ENCODE measurements around the gene UCP2. TPM values are rescaled to one million over a fixed set of nuclear protein-coding genes. Genes with fewer than 3 reads are reported as not detected.

Gene UCP2
- total and polyA plus RNA-seq, 5 experiments from 2014 or later: 388 to 1,325 (median 998) TPM

DNA sequence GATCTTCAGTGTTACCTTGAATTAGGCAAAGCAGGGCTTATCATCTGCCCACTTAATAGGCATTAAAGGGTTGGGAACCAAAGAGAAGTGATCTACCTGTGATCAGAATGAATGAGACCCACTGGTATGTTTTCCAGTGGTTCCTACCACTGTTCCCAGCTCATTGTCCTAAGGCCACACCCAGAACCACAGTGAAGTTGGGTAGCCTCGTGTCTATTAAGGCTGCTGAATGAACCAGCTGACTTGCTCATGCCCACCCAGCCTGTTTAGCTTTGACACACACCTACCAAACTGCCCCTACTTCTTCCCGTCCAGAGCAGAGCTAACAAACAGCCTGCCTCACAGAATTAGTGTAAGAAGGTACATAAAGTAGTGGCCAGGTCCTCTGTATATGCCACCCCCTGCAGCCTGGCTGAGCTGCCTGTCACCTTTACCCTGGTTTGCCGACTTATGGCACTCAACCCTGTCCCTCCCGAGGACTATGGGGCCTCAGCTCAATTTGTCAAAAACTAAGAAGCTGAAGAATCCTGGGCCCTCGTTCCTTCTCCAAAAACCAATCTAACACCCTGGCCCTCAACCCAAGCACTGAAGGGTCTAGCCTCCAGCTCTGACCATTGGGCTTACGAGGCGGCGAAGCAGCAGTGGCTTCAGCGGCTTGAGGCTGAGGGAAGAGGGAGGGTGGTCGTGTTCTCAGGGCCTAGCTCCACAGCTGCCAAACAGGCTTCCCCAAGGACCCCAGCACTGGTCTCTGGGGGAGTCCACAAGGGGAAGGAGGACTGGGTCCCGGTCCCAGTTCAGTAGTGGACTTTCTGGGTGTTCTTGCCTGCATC lies 9.8 kb downstream of the UCP2 start:
- Mint-ChIP-seq H3K4me3 (peak overlapping the region; percentile 12 to 95 (median 57)), H3K27me3 (no peaks in the 10 kb centered on the region), H3K36me3 (peaks cover 0 to 41% (median 31%) of the 10 kb centered on the region in 3 donors), H3K9me3 (no peaks in the 10 kb centered on the region), H3K27ac (peak overlapping the region; percentile 94 to 100 (median 98)), H3K4me1 (peaks cover 65 to 100% (median 98%) of the 10 kb centered on the region in 4 donors)
- DNase-seq (no peak), ATAC-seq (peak in 1 of 2 donors; percentile 1)
- POLR2A ChIA-PET: interaction anchor here (0.6 to 24.6 kb wide), 10 partner anchors 9 to 260 kb away, joined by 3 to 1033 read pairs (median 6); partner anchors contain the start of genes C2CD3, PPME1, UCP2 and UCP3

DNA sequence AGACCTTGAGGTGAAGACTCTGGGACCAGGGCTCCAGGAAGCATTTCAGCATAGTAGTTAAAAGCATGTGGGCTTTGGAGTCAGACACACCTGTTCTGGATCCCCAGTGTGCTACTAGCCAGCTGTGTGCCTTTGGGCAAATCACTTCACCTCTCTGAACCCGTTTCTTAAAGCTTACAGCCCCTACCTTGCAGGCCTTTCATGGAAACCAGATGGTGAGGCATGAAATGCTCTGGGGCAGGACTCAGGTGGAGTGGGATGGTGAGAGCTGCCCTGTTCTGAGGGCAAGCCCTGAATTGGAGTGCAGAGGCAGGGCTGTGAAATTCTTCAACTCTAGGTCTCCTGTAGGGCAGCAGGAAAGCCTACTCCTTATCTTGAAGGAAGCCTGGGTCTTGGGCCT lies 10.5 kb downstream of the UCP2 start:
- Mint-ChIP-seq H3K27me3 (no peaks in the 10 kb centered on the region), H3K4me1 (peaks cover 61 to 100% (median 97%) of the 10 kb centered on the region in 4 donors), H3K36me3 (peaks cover 0 to 35% (median 26%) of the 10 kb centered on the region in 3 donors), H3K9me3 (no peaks in the 10 kb centered on the region), H3K27ac (peak overlapping the region; percentile 94 to 100 (median 98)), H3K4me3 (peak overlapping the region in 5 of 10 donors; percentile 19 to 95 (median 26))
- DNase-seq (peak in 1 of 10 donors; percentile 32), ATAC-seq (no peak)
- POLR2A ChIA-PET: interaction anchor here (1.1 to 24.6 kb wide), 7 partner anchors 8 to 199 kb away, joined by 3 to 1033 read pairs (median 81); partner anchors contain the start of genes C2CD3, PPME1, UCP2 and UCP3

DNA sequence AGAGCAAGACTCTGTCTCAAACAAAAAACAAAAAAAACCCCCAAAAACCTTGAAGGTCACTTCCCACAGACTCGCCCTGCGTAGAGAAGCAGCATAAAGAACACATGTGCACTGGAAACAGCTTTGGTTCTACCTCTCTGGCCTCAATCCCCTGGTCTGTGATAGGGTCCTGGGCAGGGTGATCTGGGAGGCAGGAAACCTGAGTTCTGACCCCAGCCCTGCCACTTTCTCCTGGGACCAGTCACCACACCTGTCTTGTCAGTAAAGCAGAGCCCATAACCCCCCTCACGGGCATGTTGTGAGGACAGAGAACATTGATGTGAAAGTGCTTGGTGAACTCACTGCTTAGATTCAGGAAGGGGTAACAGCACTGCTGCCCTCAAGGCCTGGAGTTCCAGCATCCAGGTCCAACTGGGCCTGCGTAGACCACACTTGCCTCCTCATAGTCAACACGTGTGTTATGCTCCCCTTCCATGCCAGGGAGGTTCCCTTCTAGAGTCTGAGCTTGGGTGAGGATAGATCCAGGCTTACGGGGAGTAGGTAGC lies 11.4 kb downstream of the UCP2 start:
- H3K36me3 Mint-ChIP-seq: peaks cover 0 to 25% (median 17%) of the 10 kb centered on the region in 3 donors
- H3K27me3 Mint-ChIP-seq: no peaks in the 10 kb centered on the region
- no peaks in the 10 kb centered on the region for H3K9me3 Mint-ChIP-seq
- DNase-seq (peak in 1 of 10 donors; percentile 37), ATAC-seq (peak in 1 of 2 donors; percentile 3)
- H3K27ac Mint-ChIP-seq: peak overlapping the region; percentile 94 to 100 (median 98)
- peaks cover 56 to 92% (median 87%) of the 10 kb centered on the region in 4 donors for H3K4me1 Mint-ChIP-seq
- POLR2A ChIA-PET: interaction anchor here (0.8 to 24.6 kb wide), 7 partner anchors 11 to 118 kb away, joined by 3 to 1033 read pairs (median 81); partner anchors contain the start of genes UCP2 and UCP3
- H3K4me3 Mint-ChIP-seq: peak overlapping the region in 8 of 10 donors; percentile 2 to 95 (median 52)

DNA sequence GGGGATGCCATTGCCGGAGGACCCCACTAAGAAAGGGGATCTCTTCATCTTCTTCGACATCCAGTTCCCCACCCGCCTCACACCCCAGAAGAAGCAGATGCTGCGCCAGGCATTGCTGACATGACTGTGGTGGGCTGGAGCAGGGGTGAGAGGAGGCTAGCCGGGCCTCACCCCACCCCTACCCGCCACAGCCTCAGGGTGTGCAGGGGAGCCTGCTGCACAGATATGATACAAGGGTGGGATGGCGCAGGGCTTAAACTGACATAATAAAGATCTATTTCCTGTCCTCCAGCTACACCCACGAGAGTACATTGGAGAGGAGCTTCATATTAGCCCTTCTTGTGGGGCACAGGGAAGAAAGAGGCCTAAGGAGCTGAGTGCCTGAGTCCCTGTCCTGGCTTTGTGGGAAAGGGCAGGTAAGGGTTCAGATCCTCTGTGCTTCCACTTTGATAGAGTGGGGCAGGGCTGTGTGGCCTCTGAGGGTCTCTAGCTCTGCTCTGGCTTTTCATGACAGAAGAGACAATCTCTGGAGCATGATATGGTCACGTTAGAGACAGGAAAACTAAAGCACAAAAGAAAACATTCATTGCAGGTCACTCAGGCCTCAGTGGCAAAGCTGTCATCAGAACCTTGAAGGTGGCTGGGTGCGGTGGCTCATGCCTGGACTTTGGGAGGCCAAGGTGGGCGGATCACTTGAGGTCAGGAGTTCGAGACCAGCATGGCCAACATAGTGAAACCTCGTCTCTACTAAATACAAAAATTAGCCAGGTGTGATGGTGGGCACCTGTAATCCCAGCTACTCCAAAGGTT lies 12.4 kb downstream of the UCP2 start:
- Mint-ChIP-seq H3K27me3 (no peaks in the 10 kb centered on the region), H3K4me1 (peaks cover 50 to 91% (median 81%) of the 10 kb centered on the region in 4 donors), H3K27ac (peak overlapping the region; percentile 94 to 100 (median 98)), H3K36me3 (peaks cover 0 to 15% (median 8%) of the 10 kb centered on the region in 3 donors), H3K9me3 (no peaks in the 10 kb centered on the region), H3K4me3 (peak overlapping the region; percentile 29 to 85 (median 62))
- POLR2A ChIA-PET: interaction anchor here (0.6 to 24.6 kb wide), 10 partner anchors 12 to 218 kb away, joined by 3 to 1033 read pairs (median 6); partner anchors contain the start of genes UCP2 and UCP3
- ATAC-seq: peak; percentile 31 to 71
- peak; percentile 36 to 82 (median 61) for DNase-seq

DNA sequence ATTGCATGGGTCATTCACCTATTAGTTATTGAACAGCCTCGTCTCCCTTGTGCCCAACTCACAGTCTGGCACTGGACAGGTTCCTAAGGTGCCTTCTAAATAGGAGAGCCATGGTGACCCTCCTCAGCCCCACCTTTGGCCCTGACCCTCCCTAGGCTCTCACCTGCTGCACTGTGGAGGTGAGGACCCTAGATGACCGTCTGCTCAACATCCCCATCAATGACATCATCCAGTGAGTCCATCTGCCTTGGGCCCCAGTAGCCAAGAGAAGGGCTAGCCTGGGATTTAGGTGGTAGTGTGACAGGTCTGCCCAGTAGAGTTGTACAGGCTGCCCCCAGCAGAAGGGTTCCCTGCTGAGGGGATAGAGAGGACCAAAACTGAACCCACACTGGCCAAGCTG lies 13.6 kb downstream of the UCP2 start:
- Mint-ChIP-seq H3K4me1 (peaks cover 42 to 89% (median 79%) of the 10 kb centered on the region in 4 donors), H3K9me3 (no peaks in the 10 kb centered on the region), H3K4me3 (peak overlapping the region in 9 of 10 donors; percentile 30 to 85 (median 63)), H3K36me3 (peaks cover 0 to 4% (median 0%) of the 10 kb centered on the region in 3 donors), H3K27me3 (no peaks in the 10 kb centered on the region), H3K27ac (peak overlapping the region; percentile 94 to 100 (median 98))
- ATAC-seq (no peak), DNase-seq (no peak)
- POLR2A ChIA-PET: interaction anchor here (1.1 to 24.6 kb wide), 6 partner anchors 13 to 190 kb away, joined by 3 to 1033 read pairs (median 266); partner anchors contain the start of genes UCP2 and UCP3

DNA sequence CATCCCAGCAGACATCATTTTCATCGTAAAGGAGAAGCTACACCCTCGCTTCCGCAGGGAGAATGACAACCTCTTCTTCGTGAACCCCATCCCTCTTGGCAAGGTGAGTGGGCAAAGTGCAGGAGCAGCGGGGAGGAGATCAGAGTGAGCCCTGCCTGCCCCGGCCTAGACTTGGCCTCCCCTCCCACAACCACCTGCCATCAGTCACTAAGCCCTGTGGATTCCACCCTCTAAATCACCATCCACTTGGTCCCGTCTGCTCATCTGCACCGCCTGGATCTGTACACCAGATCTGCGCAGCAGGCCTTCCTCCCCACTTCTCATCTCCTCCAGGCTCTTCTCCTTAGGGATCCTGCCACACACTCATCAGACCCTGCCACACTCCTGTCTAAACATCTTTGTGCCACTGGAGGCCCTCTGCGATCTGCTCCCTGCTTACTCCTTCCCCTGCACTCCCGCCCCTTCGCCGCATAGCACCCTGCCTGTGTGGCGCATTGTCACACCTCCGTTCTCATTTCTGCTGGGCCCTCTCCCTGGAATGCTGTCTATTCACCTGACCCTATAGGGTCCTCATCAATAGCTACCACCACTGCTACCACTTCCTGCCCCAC lies 14.2 kb downstream of the UCP2 start:
- Mint-ChIP-seq H3K27ac (peak overlapping the region; percentile 94 to 100 (median 98)), H3K4me1 (peaks cover 41 to 85% (median 76%) of the 10 kb centered on the region in 4 donors), H3K27me3 (no peaks in the 10 kb centered on the region), H3K36me3 (no peaks in the 10 kb centered on the region), H3K9me3 (no peaks in the 10 kb centered on the region), H3K4me3 (peak overlapping the region in 8 of 10 donors; percentile 30 to 85 (median 66))
- DNase-seq (no peak), ATAC-seq (peak in 1 of 2 donors; percentile 4)
- POLR2A ChIA-PET: interaction anchor here (1.1 to 24.6 kb wide), 6 partner anchors 11 to 67 kb away, joined by 3 to 1033 read pairs (median 266); partner anchors contain the start of genes UCP2 and UCP3

DNA sequence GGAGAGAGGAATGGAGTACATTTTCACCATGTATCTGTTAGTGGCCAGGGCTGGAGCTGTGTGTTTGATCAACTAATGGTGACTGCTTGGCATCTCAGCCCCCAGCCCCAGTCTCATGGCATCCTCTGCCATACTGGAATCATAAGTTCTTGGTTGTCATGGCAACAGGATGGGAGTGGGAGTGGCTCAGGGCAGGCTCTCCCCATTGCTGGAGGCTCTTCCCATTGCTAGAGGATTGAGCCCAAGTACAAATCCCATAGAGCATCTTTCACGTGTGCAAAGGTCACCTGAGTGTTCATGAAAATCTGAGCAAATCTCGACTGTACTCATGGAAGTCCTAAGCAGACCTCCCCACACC lies 16.9 kb downstream of the UCP2 start:
- Mint-ChIP-seq H3K4me3 (peak overlapping the region in 3 of 10 donors; percentile 12 to 26 (median 18)), H3K27ac (peak overlapping the region in 8 of 10 donors; percentile 39 to 87 (median 76)), H3K9me3 (no peaks in the 10 kb centered on the region), H3K27me3 (no peaks in the 10 kb centered on the region), H3K36me3 (no peaks in the 10 kb centered on the region), H3K4me1 (peaks cover 26 to 58% (median 49%) of the 10 kb centered on the region in 4 donors)
- ATAC-seq (no peak), DNase-seq (no peak)
- POLR2A ChIA-PET: interaction anchor here (2.6 to 24.6 kb wide), 6 partner anchors 16 to 64 kb away, joined by 11 to 1033 read pairs (median 266); partner anchors contain the start of genes UCP2 and UCP3

DNA sequence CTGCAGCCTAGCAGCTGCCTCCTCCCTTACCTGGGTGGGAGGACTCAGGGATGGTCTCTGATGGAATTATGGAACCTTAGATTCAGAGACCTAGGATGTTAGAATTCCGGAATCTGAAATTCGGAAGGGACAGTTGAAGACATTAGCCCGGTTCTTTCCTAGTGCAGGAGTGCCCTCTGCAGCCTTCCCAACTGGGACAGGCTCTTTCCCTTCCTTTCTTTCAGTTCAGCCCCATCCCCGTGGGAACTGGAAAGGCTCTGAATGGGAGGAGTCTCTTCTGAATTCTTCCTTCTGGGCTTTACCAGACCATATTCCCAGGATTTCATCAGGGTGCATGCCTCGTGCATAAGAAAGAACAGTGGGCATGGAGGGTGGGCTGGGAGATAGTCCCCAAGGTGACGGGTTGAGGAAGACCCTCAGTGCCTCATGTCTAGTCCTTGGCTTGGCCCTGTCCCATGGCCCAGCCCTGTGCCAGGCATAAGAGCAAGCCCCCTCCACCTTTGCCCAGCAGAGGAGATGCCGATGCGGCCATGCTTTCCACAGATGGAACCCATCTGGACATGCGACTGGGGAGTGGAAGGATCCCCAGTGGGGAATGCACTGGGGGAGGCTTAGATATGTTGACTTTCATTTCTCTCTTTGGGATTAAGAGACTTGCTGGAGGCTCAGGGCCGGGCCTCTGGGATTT lies 17.4 kb downstream of the UCP2 start:
- H3K27ac Mint-ChIP-seq: peak overlapping the region in 8 of 10 donors; percentile 15 to 94 (median 33)
- peak overlapping the region in 2 of 10 donors; percentile 60 to 64 for H3K4me3 Mint-ChIP-seq
- no peaks in the 10 kb centered on the region for H3K27me3 Mint-ChIP-seq
- peaks cover 25 to 53% (median 45%) of the 10 kb centered on the region in 4 donors for H3K4me1 Mint-ChIP-seq
- no peak for DNase-seq
- POLR2A ChIA-PET: interaction anchor here (0.7 to 19.8 kb wide), 10 partner anchors 7 to 68 kb away, joined by 4 to 534 read pairs (median 12); partner anchors contain the start of genes UCP2 and UCP3
- H3K36me3 Mint-ChIP-seq: no peaks in the 10 kb centered on the region
- H3K9me3 Mint-ChIP-seq: no peaks in the 10 kb centered on the region
- ATAC-seq: no peak

DNA sequence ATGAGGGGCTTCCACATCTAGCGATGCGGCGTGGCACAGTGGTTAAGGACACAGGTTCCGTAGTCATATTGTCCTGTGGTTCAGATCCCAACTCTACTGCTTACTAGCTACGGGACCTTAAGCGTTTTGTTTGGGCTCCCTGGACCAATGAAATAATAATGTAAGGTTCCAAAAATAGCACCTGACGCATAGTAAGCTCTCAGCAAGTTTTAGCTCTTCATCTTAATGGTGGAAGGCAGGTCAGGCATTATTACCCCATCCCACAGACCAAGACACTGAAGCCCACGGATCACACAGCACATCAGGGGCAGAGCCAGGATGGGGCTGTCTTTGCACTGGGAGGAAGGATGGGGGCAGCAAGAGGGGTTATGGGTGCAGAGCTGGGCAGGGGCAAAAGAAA lies 18.8 kb downstream of the UCP2 start:
- H3K9me3 Mint-ChIP-seq: no peaks in the 10 kb centered on the region
- H3K4me1 Mint-ChIP-seq: peaks cover 12 to 39% (median 31%) of the 10 kb centered on the region in 4 donors
- POLR2A ChIA-PET: interaction anchor here (0.6 to 13.0 kb wide), 13 partner anchors 9 to 91 kb away, joined by 3 to 534 read pairs (median 5); partner anchors contain the start of genes UCP2 and UCP3
- H3K27ac Mint-ChIP-seq: peak overlapping the region; percentile 7 to 95 (median 72)
- H3K36me3 Mint-ChIP-seq: no peaks in the 10 kb centered on the region
- no peak for ATAC-seq
- peak overlapping the region in 5 of 10 donors; percentile 20 to 72 (median 56) for H3K4me3 Mint-ChIP-seq
- DNase-seq: no peak
- H3K27me3 Mint-ChIP-seq: no peaks in the 10 kb centered on the region

DNA sequence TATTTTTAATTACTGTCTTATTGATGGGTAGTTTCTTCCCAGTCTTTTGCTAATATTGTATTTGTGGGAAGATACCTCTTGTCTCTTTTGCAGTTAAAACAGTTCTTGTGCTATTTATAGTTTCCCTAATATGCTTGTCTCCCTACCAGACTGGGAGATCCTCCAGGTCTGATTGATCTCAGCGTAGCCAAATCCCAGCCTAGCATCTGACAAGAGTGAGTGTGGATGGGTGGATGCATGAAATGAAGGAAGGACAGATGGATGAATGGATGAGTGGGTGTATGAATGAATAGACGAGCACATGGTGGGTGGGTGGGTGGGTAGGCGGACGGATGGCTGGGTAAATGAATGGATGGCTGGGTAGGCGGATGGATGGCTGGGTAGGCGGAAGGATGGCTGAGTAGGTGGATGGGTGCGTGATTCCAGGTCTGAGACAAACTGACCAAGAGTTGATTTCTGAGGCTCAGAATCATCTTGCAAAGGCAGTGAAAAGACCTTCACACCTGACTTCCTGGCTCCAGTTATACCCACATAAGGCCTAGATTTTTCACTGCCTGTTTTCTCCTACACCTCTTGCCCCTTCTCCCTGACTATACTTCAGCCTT lies 20.4 kb downstream of the UCP2 start:
- H3K36me3 Mint-ChIP-seq: no peaks in the 10 kb centered on the region
- DNase-seq (no peak), ATAC-seq (no peak)
- H3K4me3 Mint-ChIP-seq: no peak overlapping the region
- peak overlapping the region in 1 of 10 donors; percentile 54 for H3K27ac Mint-ChIP-seq
- peaks cover 12 to 27% (median 19%) of the 10 kb centered on the region in 4 donors for H3K4me1 Mint-ChIP-seq
- peaks cover 0 to 6% (median 5%) of the 10 kb centered on the region in 5 donors for H3K27me3 Mint-ChIP-seq
- no peaks in the 10 kb centered on the region for H3K9me3 Mint-ChIP-seq
- POLR2A ChIA-PET: interaction anchor here (13.0 kb wide), 1 partner anchor 20 kb away, joined by 534 read pairs; the partner anchor contains the start of gene UCP2

Data from naive thymus-derived CD8-positive, alpha-beta T cell (primary cell).